ENCODE data around the gene FUT2. TPM values are rescaled to one million over a fixed set of nuclear protein-coding genes. Genes with fewer than 3 reads are reported as not detected.
"Not testable (repeated sequence)": the region's sequence is repeated elsewhere in the genome, so short reads cannot be mapped to it uniquely, and the experiment has no call there.

FUT2 gene
- total RNA-seq: not detected

DNA sequence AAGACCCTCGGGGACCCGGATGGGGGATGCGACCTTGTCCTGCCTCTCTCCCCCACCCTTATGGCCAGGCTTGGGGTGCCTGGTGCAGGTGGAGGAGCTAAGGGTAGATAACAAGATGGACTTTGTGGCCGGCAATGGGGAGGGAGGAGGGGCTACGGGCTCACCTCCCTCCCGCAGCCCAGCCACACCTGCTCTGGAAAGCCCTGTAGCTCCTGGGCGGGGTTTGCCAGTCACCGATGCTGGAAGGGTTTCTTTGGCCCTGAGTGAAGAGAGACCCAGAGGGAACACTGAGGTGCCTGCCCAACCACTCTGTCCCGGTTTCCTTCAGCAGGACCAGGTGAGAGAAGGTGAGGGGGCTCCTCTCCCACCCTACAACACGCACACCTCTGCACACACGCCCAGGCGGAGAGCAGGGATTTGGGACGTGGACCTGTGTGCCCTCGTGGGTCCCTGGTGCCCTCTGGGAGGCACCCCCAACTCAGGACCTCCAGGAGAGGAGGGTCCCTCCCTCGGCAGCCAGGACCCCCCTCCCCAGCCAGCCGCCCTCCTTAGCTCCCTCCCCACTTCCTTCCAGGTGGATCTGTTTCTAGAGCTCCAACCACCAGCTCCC is at the start of gene FUT2:
TSS of gene FUT2 (plus strand) at position 229 of the 610 bp plus-strand sequence. CDS start 6,986 bp downstream, outside the sequence.
- H3K4me1 Mint-ChIP-seq: peaks cover 9% of the 10 kb centered on the region
- ATAC-seq (ENCODE audit: low read depth) (no peak), DNase-seq (no peak)
- H3K9me3 Mint-ChIP-seq: no peaks in the 10 kb centered on the region
- H3K36me3 Mint-ChIP-seq: peaks cover 1% of the 10 kb centered on the region
- H3K27me3 Mint-ChIP-seq: peaks cover 16% of the 10 kb centered on the region
- POLR2A ChIA-PET: interaction anchor here (0.9 to 1.0 kb wide), 2 partner anchors 25 to 46 kb away, joined by 4 read pairs; no protein-coding TSS in a partner anchor
- H3K27ac Mint-ChIP-seq: no peak within 1 kb of the TSS
- H3K4me3 Mint-ChIP-seq: peak within 1 kb of the TSS; percentile 59

GRCh38 chr19:48646001-48646721 is 49.6 kb upstream of the FUT2 start, which contains the start of gene CA11:
TSS of gene CA11 (minus strand) at chr19:48646187. CDS start at chr19:48645632, 555 bp downstream.
- peaks cover 37% of the 10 kb centered on the region for H3K4me1 Mint-ChIP-seq
- H3K9me3 Mint-ChIP-seq: no peaks in the 10 kb centered on the region
- H3K4me3 Mint-ChIP-seq: peak within 1 kb of the TSS; percentile 93
- POLR2A ChIA-PET: interaction anchor here (0.6 to 2.2 kb wide), 12 partner anchors 9 to 347 kb away, joined by 3 to 16 read pairs (median 4); partner anchors contain the start of genes DBP, GYS1, RPL18 and RUVBL2
- H3K27ac Mint-ChIP-seq: peak within 1 kb of the TSS; percentile 84
- H3K27me3 Mint-ChIP-seq: no peaks in the 10 kb centered on the region
- ATAC-seq (ENCODE audit: low read depth) (peak; percentile 80), DNase-seq (peak; percentile 94)
- H3K36me3 Mint-ChIP-seq: no peaks in the 10 kb centered on the region

GRCh38 chr19:48646722-48647216 is 49.0 kb upstream of the FUT2 start:
- H3K27me3 Mint-ChIP-seq: no peaks in the 10 kb centered on the region
- H3K4me3 Mint-ChIP-seq: peak overlapping the region; percentile 93
- no peak for ATAC-seq (ENCODE audit: low read depth)
- DNase-seq: no peak
- no peaks in the 10 kb centered on the region for H3K9me3 Mint-ChIP-seq
- H3K27ac Mint-ChIP-seq: peak overlapping the region; percentile 17
- H3K4me1 Mint-ChIP-seq: peaks cover 37% of the 10 kb centered on the region
- H3K36me3 Mint-ChIP-seq: no peaks in the 10 kb centered on the region
- POLR2A ChIA-PET: interaction anchor here (0.6 to 2.2 kb wide), 8 partner anchors 10 to 196 kb away, joined by 3 to 16 read pairs (median 10); partner anchors contain the start of genes DBP, RPL18 and SPHK2

- POLR2A ChIA-PET: interaction anchor here (1.8 kb wide), 1 partner anchor 29 kb away, joined by 7 read pairs; the partner anchor contains the start of genes RPL18 and SPHK2
- ATAC-seq (ENCODE audit: low read depth) (no peak), DNase-seq (no peak)
- no peaks in the 10 kb centered on the region for H3K27me3 Mint-ChIP-seq
- no peaks in the 10 kb centered on the region for H3K9me3 Mint-ChIP-seq
- H3K36me3 Mint-ChIP-seq: no peaks in the 10 kb centered on the region
- peak overlapping the region; percentile 68 for H3K27ac Mint-ChIP-seq
- peak overlapping the region; percentile 44 for H3K4me3 Mint-ChIP-seq
- peaks cover 34% of the 10 kb centered on the region for H3K4me1 Mint-ChIP-seq
Observed at GRCh38 chr19:48648134-48648533, 47.6 kb upstream of the FUT2 start.

GRCh38 chr19:48650974-48651682 is 44.6 kb upstream of the FUT2 start:
- no peak for ATAC-seq (ENCODE audit: low read depth)
- DNase-seq: no peak
- no peaks in the 10 kb centered on the region for H3K9me3 Mint-ChIP-seq
- H3K27ac Mint-ChIP-seq: peak overlapping the region; percentile 19
- no peaks in the 10 kb centered on the region for H3K27me3 Mint-ChIP-seq
- POLR2A ChIA-PET: no interaction called here
- no peak overlapping the region for H3K4me3 Mint-ChIP-seq
- H3K36me3 Mint-ChIP-seq: no peaks in the 10 kb centered on the region
- peaks cover 19% of the 10 kb centered on the region for H3K4me1 Mint-ChIP-seq

GRCh38 chr19:48651683-48652048 is 44.1 kb upstream of the FUT2 start:
- Mint-ChIP-seq H3K27me3 (no peaks in the 10 kb centered on the region), H3K9me3 (no peaks in the 10 kb centered on the region), H3K27ac (no peak overlapping the region), H3K4me1 (peaks cover 16% of the 10 kb centered on the region), H3K4me3 (no peak overlapping the region), H3K36me3 (no peaks in the 10 kb centered on the region)
- ATAC-seq (ENCODE audit: low read depth) (no peak), DNase-seq (no peak)
- POLR2A ChIA-PET: no interaction called here

- peaks cover 4% of the 10 kb centered on the region for H3K4me1 Mint-ChIP-seq
- no peak for DNase-seq
- H3K27ac Mint-ChIP-seq: no peak overlapping the region
- no peaks in the 10 kb centered on the region for H3K9me3 Mint-ChIP-seq
- no peaks in the 10 kb centered on the region for H3K36me3 Mint-ChIP-seq
- no peak overlapping the region for H3K4me3 Mint-ChIP-seq
- peaks cover 5% of the 10 kb centered on the region for H3K27me3 Mint-ChIP-seq
- POLR2A ChIA-PET: interaction anchor here (0.6 to 1.1 kb wide), 2 partner anchors 146 to 188 kb away, joined by 3 to 4 read pairs; no protein-coding TSS in a partner anchor
- no peak for ATAC-seq (ENCODE audit: low read depth)
Observed at GRCh38 chr19:48654299-48655059, 41.3 kb upstream of the FUT2 start.

- H3K27ac Mint-ChIP-seq: no peak overlapping the region
- ATAC-seq (ENCODE audit: low read depth): no peak
- H3K36me3 Mint-ChIP-seq: no peaks in the 10 kb centered on the region
Observed at GRCh38 chr19:48656840-48657474, 38.8 kb upstream of the FUT2 start.

DNA sequence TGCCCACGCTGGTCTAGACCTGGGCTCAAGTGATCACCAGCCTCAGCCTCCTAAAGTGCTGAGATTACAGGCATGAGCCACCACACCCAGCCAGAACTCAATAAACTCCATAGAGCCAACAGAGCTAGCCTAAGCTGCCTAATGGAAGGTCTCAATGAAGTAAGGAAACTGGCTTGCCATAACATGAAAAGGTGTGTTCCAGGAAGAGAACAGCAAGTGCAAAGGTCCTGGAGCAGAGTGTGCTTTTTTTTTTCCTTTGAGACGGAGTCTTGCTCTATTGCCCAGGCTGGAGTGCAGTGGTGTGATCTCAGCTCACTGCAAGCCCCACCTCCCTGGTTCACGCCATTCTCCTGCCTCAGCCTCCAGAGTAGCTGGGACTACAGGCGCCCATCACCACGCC is 37.9 kb upstream of the FUT2 start:
- H3K27me3 Mint-ChIP-seq; POLR2A ChIA-PET; H3K36me3 Mint-ChIP-seq; H3K9me3 Mint-ChIP-seq; H3K4me1 Mint-ChIP-seq; ATAC-seq (ENCODE audit: low read depth); H3K4me3 Mint-ChIP-seq; DNase-seq; H3K27ac Mint-ChIP-seq: not testable (repeated sequence)

More at GRCh38 chr19:48656840-48657474, 38.8 kb upstream of the FUT2 start:
- POLR2A ChIA-PET: no interaction called here
- Mint-ChIP-seq H3K9me3 (no peaks in the 10 kb centered on the region), H3K4me1 (peaks cover 8% of the 10 kb centered on the region), H3K27me3 (peaks cover 5% of the 10 kb centered on the region), H3K4me3 (no peak overlapping the region)
- no peak for DNase-seq

DNA sequence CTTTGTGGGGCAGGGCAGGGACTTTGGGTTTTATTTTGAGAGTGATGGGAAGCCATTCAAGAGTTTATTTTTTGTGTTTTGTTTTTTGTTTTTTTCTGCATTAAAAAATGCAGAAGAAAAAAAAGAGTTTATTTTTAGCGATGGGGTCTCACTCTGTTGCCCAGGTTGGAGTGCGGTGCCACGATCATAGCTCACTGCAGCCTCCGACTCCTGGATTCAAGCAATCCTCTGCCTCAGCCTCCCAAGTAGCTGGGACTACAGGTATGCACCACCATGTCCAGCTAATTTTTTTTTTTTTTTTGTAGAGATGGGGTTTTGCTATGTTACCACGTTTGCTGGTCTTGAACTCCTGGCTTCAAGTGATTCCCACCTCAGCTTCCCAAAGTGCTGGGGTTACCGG is 37.3 kb upstream of the FUT2 start:
- no peak overlapping the region for H3K27ac Mint-ChIP-seq
- no peak for DNase-seq
- H3K27me3 Mint-ChIP-seq: peaks cover 5% of the 10 kb centered on the region
- POLR2A ChIA-PET: no interaction called here
- H3K4me3 Mint-ChIP-seq: no peak overlapping the region
- H3K9me3 Mint-ChIP-seq: no peaks in the 10 kb centered on the region
- peaks cover 6% of the 10 kb centered on the region for H3K4me1 Mint-ChIP-seq
- no peaks in the 10 kb centered on the region for H3K36me3 Mint-ChIP-seq
- ATAC-seq (ENCODE audit: low read depth): no peak

DNA sequence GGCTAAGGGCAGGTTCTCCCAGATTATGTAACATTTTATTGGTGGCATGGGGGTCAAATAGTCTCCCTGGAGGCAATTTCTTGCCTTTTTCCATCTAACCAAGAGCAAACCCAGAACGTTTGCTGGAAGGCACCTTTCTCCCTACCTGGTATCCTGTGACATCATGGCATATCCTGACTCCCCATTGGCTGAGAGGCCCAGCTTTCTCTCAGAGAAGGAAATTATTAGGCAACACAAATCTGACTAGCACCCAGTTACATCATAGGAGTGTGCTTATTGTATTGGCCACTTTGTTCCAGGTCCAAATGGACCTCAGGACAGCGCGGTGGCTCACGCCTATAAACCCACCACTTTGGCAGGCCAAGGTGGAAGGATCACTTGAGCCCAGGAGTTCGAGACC is 36.0 kb upstream of the FUT2 start:
- H3K27ac Mint-ChIP-seq: peak overlapping the region; percentile 30
- H3K27me3 Mint-ChIP-seq: peaks cover 5% of the 10 kb centered on the region
- POLR2A ChIA-PET: no interaction called here
- DNase-seq (no peak), ATAC-seq (ENCODE audit: low read depth) (no peak)
- H3K4me3 Mint-ChIP-seq: no peak overlapping the region
- no peaks in the 10 kb centered on the region for H3K36me3 Mint-ChIP-seq
- no peaks in the 10 kb centered on the region for H3K9me3 Mint-ChIP-seq
- H3K4me1 Mint-ChIP-seq: peaks cover 6% of the 10 kb centered on the region
